Cardiac muscle cell (in vitro differentiated cells and primary cell): Measurements from ENCODE around the gene GNLY. TPM values are rescaled to one million over a fixed set of nuclear protein-coding genes. Genes with fewer than 3 reads are reported as not detected.
A peak's percentile ranks its signal among the peaks of the same experiment; 100 is the strongest.

Source experiments
- DNase-seq, 2 donors: peaks; one replicate each; pipeline versions ENCODE4 v3.0.0 to v3.0.0-alpha.2; 2010 to 2017; ENCODE audit warnings: low read depth in 1 of 2, low spot score in 1 of 2
- H3K27ac ChIP-seq: fragments of 200-600 bp; sonication (generic); 2 replicates; pipeline ENCODE4 v1.5.1; 2016
- H3K27me3 ChIP-seq: fragments of 200-600 bp; sonication (generic); 2 replicates; pipeline ENCODE4 v1.6.0; 2016; ENCODE audit warnings: control low read depth
- H3K36me3 ChIP-seq: fragments of 200-600 bp; sonication (generic); 2 replicates; pipeline ENCODE4 v1.5.1; 2016; ENCODE audit warnings: control low read depth
- H3K4me1 ChIP-seq: fragments of 200-600 bp; sonication (generic); 2 replicates; pipeline ENCODE4 v1.8.1; 2017; ENCODE audit warnings: low read depth, mild to moderate bottlenecking, mixed run types
- H3K4me3 ChIP-seq: fragments of 200-600 bp; sonication (generic); 2 replicates; pipeline ENCODE4 v1.5.1; 2016; ENCODE audit warnings: mild to moderate bottlenecking
- H3K9me3 ChIP-seq: fragments of 200-600 bp; sonication (generic); 2 replicates; pipeline ENCODE4 v1.5.1; 2017; ENCODE audit warnings: low read depth, mild to moderate bottlenecking, control low read depth
- CTCF ChIP-seq: IDR thresholded peaks from 2 replicates; pipeline ENCODE4 v1.5.1; 2012; ENCODE audit warnings: low read depth, mild to moderate bottlenecking, low read length
- polyA plus RNA-seq: library from polyadenylated mRNA; unstranded; fragments of >200 nt; fragmentation: Nextera tagmentation; extraction: Ambion mirVana; gene quantifications from 2 replicates; pipeline ENCODE4 v1.2.1, GENCODE V29; 2016
- total RNA-seq: library from RNA; depleted of rRNA; stranded (reverse); fragments of >200 nt; gene quantifications from 2 replicates; pipeline ENCODE4 v1.2.3, GENCODE V29; 2016

The GNLY gene
- total and polyA plus RNA-seq, 2 experiments from 2014 or later, result not detected

GRCh38 chr2:85728342-85728741, 34.2 kb downstream of the GNLY start:
- no peaks in the 10 kb centered on the region for H3K4me1 ChIP-seq
- DNase-seq, result no peak
- H3K4me3 ChIP-seq, result no peak overlapping the region
- H3K27me3 ChIP-seq, result no peaks in the 10 kb centered on the region
- no peak for TF ChIP-seq CTCF
- no peaks in the 10 kb centered on the region for H3K9me3 ChIP-seq
- no peaks in the 10 kb centered on the region for H3K36me3 ChIP-seq
- no peak overlapping the region for H3K27ac ChIP-seq

GRCh38 chr2:85728883-85729824, 35.0 kb downstream of the GNLY start:
- Histone ChIP-seq H3K4me3 (no peak overlapping the region), H3K27ac (no peak overlapping the region), H3K36me3 (no peaks in the 10 kb centered on the region), H3K4me1 (no peaks in the 10 kb centered on the region), H3K9me3 (no peaks in the 10 kb centered on the region), H3K27me3 (no peaks in the 10 kb centered on the region)
- TF ChIP-seq CTCF, result peak; percentile 96
- DNase-seq, result peak; percentile 90 to 91

GRCh38 chr2:85729825-85730510, 35.8 kb downstream of the GNLY start:
- TF ChIP-seq CTCF, result no peak
- Histone ChIP-seq H3K27ac (no peak overlapping the region), H3K27me3 (no peaks in the 10 kb centered on the region), H3K4me1 (no peaks in the 10 kb centered on the region), H3K36me3 (no peaks in the 10 kb centered on the region), H3K9me3 (no peaks in the 10 kb centered on the region), H3K4me3 (no peak overlapping the region)
- DNase-seq, result no peak

- DNase-seq, result no peak
- no peaks in the 10 kb centered on the region for H3K4me1 ChIP-seq
- H3K9me3 ChIP-seq, result no peaks in the 10 kb centered on the region
- H3K27ac ChIP-seq, result no peak overlapping the region
- H3K27me3 ChIP-seq, result no peaks in the 10 kb centered on the region
- no peak for TF ChIP-seq CTCF
- H3K4me3 ChIP-seq, result no peak overlapping the region
- no peaks in the 10 kb centered on the region for H3K36me3 ChIP-seq
Measured at GRCh38 chr2:85730686-85731230, 36.6 kb downstream of the GNLY start.

GRCh38 chr2:85731606-85732005, 37.4 kb downstream of the GNLY start:
- no peak for DNase-seq
- Histone ChIP-seq H3K36me3 (no peaks in the 10 kb centered on the region), H3K27me3 (no peaks in the 10 kb centered on the region), H3K4me1 (no peaks in the 10 kb centered on the region), H3K4me3 (no peak overlapping the region), H3K9me3 (no peaks in the 10 kb centered on the region), H3K27ac (no peak overlapping the region)
- TF ChIP-seq CTCF, result no peak
